Measurements from ENCODE around the gene TP53BP2.
"Not testable (repeated sequence)": the region's sequence is repeated elsewhere in the genome, so short reads cannot be mapped to it uniquely, and the experiment has no call there.

Gene TP53BP2

GRCh38 chr1:223832637-223832943, 13.2 kb downstream of the TP53BP2 start:
- DNase-seq (ENCODE audit: low read depth in 2 of 2, low spot score in 1 of 2) = no peak

GRCh38 chr1:223831755-223832636, 13.8 kb downstream of the TP53BP2 start:
- no peak for DNase-seq (ENCODE audit: low read depth in 2 of 2, low spot score in 1 of 2)

- no peak for DNase-seq (ENCODE audit: low read depth in 2 of 2, low spot score in 1 of 2)
Observed at GRCh38 chr1:223829678-223830077, 16.1 kb downstream of the TP53BP2 start.

DNA sequence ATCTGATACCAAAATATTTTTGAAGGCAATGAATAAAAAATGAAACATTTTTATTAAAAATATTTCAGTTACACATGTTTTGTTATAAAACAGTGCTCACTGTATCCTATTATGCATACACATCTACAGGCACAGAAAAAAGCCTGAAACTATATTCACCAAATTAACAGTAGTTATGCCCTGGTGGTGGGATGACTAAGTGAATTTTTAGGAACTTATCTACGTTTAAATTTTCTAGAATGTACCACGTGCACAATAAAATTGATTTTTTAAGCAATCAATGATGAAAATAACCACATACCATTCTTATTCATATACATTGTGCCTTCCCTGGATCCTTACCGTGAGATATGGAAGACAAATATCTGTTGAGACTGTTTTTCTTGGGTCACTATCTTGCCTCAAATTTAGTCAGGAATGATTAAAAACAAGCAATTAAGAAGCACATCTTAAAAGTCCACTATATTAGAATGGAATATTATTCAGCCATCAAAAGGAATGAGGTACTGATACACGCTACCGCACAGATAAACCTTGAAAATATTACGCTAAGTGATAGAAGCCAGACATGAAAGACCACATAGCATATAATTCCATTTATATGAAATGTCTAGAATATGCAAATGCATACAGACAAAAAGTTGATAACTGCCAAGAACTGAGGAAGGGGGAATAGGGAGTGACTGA, 17.4 kb downstream of the TP53BP2 start:
- DNase-seq (ENCODE audit: low read depth in 2 of 2, low spot score in 1 of 2) = no peak

GRCh38 chr1:223827193-223827663, 18.5 kb downstream of the TP53BP2 start:
- DNase-seq (ENCODE audit: low read depth in 2 of 2, low spot score in 1 of 2) = no peak

DNA sequence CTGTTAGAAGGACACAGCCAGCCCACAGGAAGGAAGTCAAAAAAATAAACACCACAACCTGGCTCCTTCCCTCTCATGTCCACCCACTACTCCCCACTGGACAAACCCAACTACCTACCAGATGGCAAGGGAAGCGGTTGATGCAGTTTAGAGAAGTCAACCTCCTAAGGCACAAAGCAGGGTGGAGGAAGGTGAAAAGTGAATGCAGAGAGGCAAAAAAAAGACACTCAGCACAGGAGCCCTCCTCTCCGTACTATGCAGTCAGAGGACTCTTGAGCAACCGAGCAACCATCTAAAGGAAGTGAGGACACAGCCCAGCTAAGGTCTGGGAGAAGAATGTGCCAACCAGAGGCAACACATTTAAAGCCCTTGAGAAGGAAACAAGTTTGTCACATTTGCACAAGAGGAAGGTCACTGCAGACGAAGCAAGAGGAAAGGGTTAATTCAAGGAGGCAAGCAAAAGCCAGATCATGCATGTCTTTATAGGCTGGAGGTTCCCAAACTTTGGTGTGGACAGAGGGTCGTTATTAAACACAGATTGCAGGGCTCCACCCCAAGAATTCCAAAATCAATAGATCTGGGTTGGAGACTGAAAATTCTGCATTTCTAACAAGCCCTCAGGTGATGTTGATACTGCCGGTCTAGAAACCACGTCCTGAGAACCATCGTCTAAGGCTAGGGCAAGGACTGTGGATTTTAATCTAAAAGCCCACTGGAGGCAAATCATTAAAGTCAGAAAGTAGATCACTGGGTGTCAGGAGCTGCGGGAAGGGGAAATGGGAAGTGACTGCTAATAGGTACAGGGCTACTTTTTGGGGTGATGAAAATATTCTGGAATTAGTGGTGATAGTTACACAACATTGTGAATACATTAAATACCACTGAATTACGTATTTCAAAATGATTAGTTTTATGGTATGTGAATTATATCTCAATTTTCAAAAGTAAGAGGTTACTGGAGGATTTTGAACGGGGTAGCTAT, 19.7 kb downstream of the TP53BP2 start:
- no peak for DNase-seq (ENCODE audit: low read depth in 2 of 2, low spot score in 1 of 2)

GRCh38 chr1:223824712-223825111, 21.0 kb downstream of the TP53BP2 start:
- no peak for DNase-seq (ENCODE audit: low read depth in 2 of 2, low spot score in 1 of 2)

GRCh38 chr1:223824287-223824686, 21.5 kb downstream of the TP53BP2 start:
- DNase-seq (ENCODE audit: low read depth in 2 of 2, low spot score in 1 of 2) = no peak

DNA sequence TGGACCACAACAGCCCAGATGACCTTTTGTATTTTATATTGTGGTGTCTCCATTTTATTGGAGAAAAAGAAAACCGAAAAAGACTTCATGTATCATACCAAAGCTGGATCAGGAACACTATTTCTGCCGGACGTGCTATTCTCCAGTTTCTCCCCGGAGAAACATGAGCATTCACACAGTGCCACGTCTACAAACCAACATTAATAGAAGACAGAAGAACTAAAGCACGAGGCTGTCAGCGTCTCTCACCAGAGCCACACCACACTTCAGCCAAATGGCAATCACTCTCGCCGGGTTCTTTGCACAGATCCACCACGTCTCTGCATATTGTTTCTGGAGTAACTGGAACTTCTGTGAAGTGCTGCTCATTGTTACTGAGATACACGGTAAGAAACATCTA, 24.8 kb downstream of the TP53BP2 start:
- DNase-seq (ENCODE audit: low read depth in 2 of 2, low spot score in 1 of 2) = no peak

DNA sequence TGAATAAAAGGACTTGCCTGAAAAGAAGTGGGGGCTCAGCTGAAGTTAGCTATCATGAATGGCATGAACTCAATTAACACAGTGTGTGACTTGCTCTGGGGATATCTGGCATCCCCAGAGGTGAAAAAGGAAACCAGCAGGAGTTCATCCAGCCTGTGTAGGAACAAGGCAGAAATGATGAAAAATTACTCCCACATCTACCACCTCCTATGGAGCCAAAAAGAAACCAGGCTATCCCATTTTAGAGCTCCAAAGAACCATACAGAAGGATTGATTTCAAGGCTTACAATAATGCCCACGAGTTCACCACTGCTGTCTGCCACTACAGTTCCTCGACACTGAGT, 25.3 kb downstream of the TP53BP2 start:
- DNase-seq (ENCODE audit: low read depth in 2 of 2, low spot score in 1 of 2) = no peak

GRCh38 chr1:223819730-223820514, 25.8 kb downstream of the TP53BP2 start:
- no peak for DNase-seq (ENCODE audit: low read depth in 2 of 2, low spot score in 1 of 2)

DNA sequence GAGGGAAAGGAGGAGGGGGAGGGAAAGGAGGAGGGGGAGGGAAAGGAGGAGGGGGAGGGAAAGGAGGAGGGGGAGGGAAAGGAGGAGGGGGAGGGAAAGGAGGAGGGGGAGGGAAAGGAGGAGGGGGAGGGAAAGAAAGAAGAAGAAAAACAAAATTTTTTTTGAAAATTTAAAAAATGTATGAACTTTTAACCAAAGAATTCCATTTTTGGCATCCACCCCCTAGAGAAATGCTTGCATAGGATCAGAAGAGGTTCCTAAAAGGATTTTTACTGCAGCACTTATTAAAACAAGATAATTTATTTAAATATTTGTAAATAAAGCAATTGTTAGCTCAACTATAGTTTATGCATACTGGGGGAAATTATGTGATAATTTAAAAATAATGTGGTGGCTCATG, 28.5 kb downstream of the TP53BP2 start:
- not testable (repeated sequence) for DNase-seq (ENCODE audit: low read depth in 2 of 2, low spot score in 1 of 2)

GRCh38 chr1:223815865-223816264, 29.9 kb downstream of the TP53BP2 start:
- DNase-seq (ENCODE audit: low read depth in 2 of 2, low spot score in 1 of 2) = no peak

GRCh38 chr1:223815020-223815853, 30.5 kb downstream of the TP53BP2 start:
- DNase-seq (ENCODE audit: low read depth in 2 of 2, low spot score in 1 of 2) = no peak

- no peak for DNase-seq (ENCODE audit: low read depth in 2 of 2, low spot score in 1 of 2)
Observed at GRCh38 chr1:223813645-223814044, 32.1 kb downstream of the TP53BP2 start.

DNA sequence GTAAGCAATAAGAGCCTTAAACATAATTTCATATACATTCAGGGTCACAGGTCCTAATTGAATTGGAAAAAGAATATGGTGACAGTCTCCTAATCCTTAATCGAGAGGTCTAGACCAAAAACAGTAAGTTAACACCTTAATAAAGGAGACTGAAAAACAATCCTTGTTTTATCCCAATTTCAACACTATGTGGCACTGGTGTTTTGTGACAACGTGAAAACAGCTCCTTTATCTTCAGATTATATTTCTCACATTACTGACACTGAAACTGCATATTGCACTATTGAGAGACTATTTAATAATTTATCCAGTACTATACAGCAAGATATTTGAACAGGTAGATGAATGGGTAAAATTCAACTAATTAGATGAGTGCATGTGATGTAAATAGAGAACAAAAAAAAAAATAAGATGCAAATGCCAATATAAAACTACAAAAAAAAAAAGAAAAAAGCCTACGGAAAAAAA, 34.1 kb downstream of the TP53BP2 start:
- DNase-seq (ENCODE audit: low read depth in 2 of 2, low spot score in 1 of 2) = no peak

DNA sequence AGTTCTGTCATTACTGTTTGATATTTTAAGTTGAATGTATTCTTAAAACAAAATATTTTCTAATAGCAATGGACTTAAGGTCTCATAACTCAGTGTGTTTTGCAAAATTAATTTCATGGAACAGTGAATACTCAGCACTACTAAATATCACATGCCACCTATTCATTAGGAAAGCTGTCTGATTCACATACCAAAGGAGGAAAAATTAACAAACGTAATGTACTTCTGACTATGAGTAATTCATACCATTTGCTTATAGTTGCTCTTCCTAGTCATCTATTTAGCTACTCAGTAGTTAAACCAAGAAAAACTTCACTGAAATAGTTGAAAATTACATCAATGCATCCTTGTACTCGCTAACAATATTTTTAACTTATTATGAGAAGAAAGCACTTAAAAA, 35.2 kb downstream of the TP53BP2 start:
- DNase-seq (ENCODE audit: low read depth in 2 of 2, low spot score in 1 of 2) = no peak

DNA sequence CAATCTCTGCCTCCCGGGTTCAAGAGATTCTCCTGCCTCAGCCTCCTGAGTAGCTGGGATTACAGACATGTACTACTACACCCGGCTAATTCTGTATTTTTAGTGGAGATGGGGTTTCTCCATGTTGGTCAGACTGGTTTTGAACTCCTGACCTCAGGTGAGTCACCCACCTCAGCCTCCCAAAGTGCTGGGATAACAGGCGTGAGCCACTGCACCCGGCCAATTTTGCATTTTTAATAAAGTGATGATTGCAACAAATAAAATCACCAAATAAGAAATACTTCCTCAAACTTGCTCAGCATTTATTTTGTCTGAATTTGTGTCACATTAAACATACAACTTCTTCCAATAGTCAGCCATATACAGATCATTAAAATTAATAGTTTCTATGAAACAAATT, 35.8 kb downstream of the TP53BP2 start:
- DNase-seq (ENCODE audit: low read depth in 2 of 2, low spot score in 1 of 2) = not testable (repeated sequence)

- no peak for DNase-seq (ENCODE audit: low read depth in 2 of 2, low spot score in 1 of 2)
Observed at GRCh38 chr1:223803211-223803610, 42.5 kb downstream of the TP53BP2 start.

DNA sequence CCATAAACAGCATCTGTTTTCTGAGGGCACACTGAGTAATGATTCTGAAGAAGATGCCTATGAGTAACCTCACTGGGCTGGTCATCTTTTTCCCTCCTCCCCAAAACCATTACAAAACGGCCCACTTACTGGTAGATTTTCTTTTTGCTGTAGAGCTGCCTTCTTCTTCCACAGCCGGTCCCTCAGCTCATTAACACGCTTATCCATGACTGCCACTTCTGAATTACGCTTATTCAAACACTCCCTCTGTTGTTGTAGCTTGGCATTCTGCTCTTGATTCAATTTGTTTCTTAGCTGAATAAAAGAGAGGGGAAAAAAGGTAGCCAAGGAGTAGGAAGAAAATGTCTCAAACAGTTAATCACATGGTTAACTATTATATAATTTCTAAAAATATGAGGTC, 43.1 kb downstream of the TP53BP2 start:
- DNase-seq (ENCODE audit: low read depth in 2 of 2, low spot score in 1 of 2) = no peak
